GM18508 (cell line): ENCODE data around the gene SMARCAD1.

ENCODE experiments used
- ATAC-seq: cut with Tn5 transposase; IDR thresholded peaks from one replicate; pipeline ENCODE4 v1.9.1; 2021; ENCODE audit warnings: moderate number of reproducible peaks; ENCODE audit not compliant: insufficient read depth, unreplicated experiment

The SMARCAD1 gene

GRCh38 chr4:94228493-94229216 lies 21.0 kb downstream of the SMARCAD1 start:
- ATAC-seq, result no peak

GRCh38 chr4:94232519-94232918 lies 24.9 kb downstream of the SMARCAD1 start:
- ATAC-seq, result no peak

GRCh38 chr4:94235825-94236224 lies 28.2 kb downstream of the SMARCAD1 start:
- ATAC-seq, result no peak

- no peak for ATAC-seq
These were observed 29.6 kb downstream of the SMARCAD1 start for GRCh38 chr4:94237271-94237670.

- ATAC-seq, result no peak
These were observed 30.5 kb downstream of the SMARCAD1 start for GRCh38 chr4:94238160-94238559.

- ATAC-seq, result no peak
These were observed 32.7 kb downstream of the SMARCAD1 start for GRCh38 chr4:94240384-94240783.

- ATAC-seq, result no peak
These were observed 36.6 kb downstream of the SMARCAD1 start for GRCh38 chr4:94244087-94244828.

GRCh38 chr4:94244829-94245185 lies 37.1 kb downstream of the SMARCAD1 start:
- no peak for ATAC-seq

- ATAC-seq, result no peak
These were observed 43.4 kb downstream of the SMARCAD1 start for GRCh38 chr4:94251094-94251493.

GRCh38 chr4:94253036-94253435 lies 45.4 kb downstream of the SMARCAD1 start:
- ATAC-seq, result no peak

GRCh38 chr4:94256144-94256783 lies 48.6 kb downstream of the SMARCAD1 start:
- ATAC-seq, result no peak

GRCh38 chr4:94256828-94257227 lies 49.2 kb downstream of the SMARCAD1 start:
- no peak for ATAC-seq

GRCh38 chr4:94262163-94263016 lies 54.7 kb downstream of the SMARCAD1 start:
- no peak for ATAC-seq

GRCh38 chr4:94267037-94267436 lies 59.4 kb downstream of the SMARCAD1 start:
- ATAC-seq, result no peak

GRCh38 chr4:94271248-94271647 lies 63.6 kb downstream of the SMARCAD1 start:
- no peak for ATAC-seq

GRCh38 chr4:94274912-94275311 lies 67.2 kb downstream of the SMARCAD1 start:
- ATAC-seq, result no peak

- no peak for ATAC-seq
These were observed 68.5 kb downstream of the SMARCAD1 start for GRCh38 chr4:94276204-94276603.

GRCh38 chr4:94277534-94277933 lies 69.9 kb downstream of the SMARCAD1 start:
- ATAC-seq, result no peak

GRCh38 chr4:94278781-94279180 lies 71.1 kb downstream of the SMARCAD1 start:
- ATAC-seq, result no peak

- ATAC-seq, result no peak
These were observed 77.2 kb downstream of the SMARCAD1 start for GRCh38 chr4:94284889-94285288.
